K562 (cell line): ENCODE data around the gene OR51L1. TPM values are rescaled to one million over a fixed set of nuclear protein-coding genes. Genes with fewer than 3 reads are reported as not detected.

ENCODE experiments used
- ATAC-seq: fragments of 200-7000 bp; cut with Tn5 transposase; 3 replicates; pipeline ENCODE4 v1.9.1; 2020; ENCODE audit warnings: moderate library complexity
- BruUV-seq: library from RNA; stranded (reverse); fragments of 400-500 nt; replicated peaks from 2 replicates; lab custom pipeline; 2021; lab: Mats Ljungman, UMichigan
- CTCF ChIA-PET: fragments of 300-600 bp; formaldehyde crosslinking; extraction: SDS; loops from one replicate; lab custom pipeline; 2021; ENCODE audit warnings: low intra/inter-chr PET ratio; lab: Yijun Ruan, JAX
- POLR2A ChIA-PET: fragments of 300-600, 350-650 bp; sonication (Branson Sonifier 250); formaldehyde crosslinking; extraction: SDS; loops from one replicate; lab custom pipeline; 2021; ENCODE audit warnings: antibody characterized with exemption, inconsistent platforms; lab: Yijun Ruan, JAX
- DNase-seq, 4 experiments: peaks; one replicate each; pipeline versions ENCODE4 v3.0.0 to v3.0.0-alpha.2; 2011 to 2018; ENCODE audit warnings: low spot score in 3 of 4, mixed read lengths in 3 of 4; ENCODE audit errors: extremely low read depth in 1 of 4
- FAIRE-seq: peaks from 2 replicates; lab custom pipeline; 2011; peaks lifted over from hg19 to GRCh38; lab: Jason Lieb, UNC
- H2AFZ ChIP-seq: 2 replicates; pipeline ENCODE4 v1.6.0; 2011; ENCODE audit warnings: low read depth, low read length, control low read depth, inconsistent platforms
- H3K27ac ChIP-seq: fragments of 200-600 bp; 3 replicates; pipeline ENCODE4 v1.8.0; 2011; ENCODE audit warnings: low read depth, mild to moderate bottlenecking, control low read depth, inconsistent platforms, low read length, moderate library complexity, mixed read lengths; ENCODE audit errors: extremely low read depth
- H3K27me3 ChIP-seq, 2 experiments: fragments of 300-600 bp in 1 of 2; 2 replicates in 1 of 2; 3 replicates in 1 of 2; pipeline versions ENCODE4 v1.6.0 to v1.8.0; 2011; ENCODE audit warnings: inconsistent platforms in 2 of 2, low read length in 2 of 2, mild to moderate bottlenecking in 1 of 2, mixed read lengths in 1 of 2, moderate library complexity in 1 of 2; ENCODE audit not compliant: control insufficient read depth in 2 of 2, insufficient read depth in 2 of 2
- H3K36me3 ChIP-seq: fragments of 300-600 bp; 3 replicates; pipeline ENCODE4 v1.8.0; 2011; ENCODE audit warnings: mild to moderate bottlenecking, low read length, inconsistent platforms; ENCODE audit not compliant: control insufficient read depth, insufficient read depth
- H3K4me1 ChIP-seq, 2 experiments: fragments of 200-600 bp in 1 of 2; replicated peaks in 1 of 2; 2 replicates in 1 of 2; 3 replicates in 1 of 2; pipeline versions ENCODE4 v1.5.1 to v1.8.0; 2011; ENCODE audit warnings: inconsistent platforms in 2 of 2, low read length in 2 of 2, mild to moderate bottlenecking in 1 of 2, mixed read lengths in 1 of 2, moderate library complexity in 1 of 2; ENCODE audit not compliant: control insufficient read depth in 2 of 2, insufficient read depth in 2 of 2
- H3K4me2 ChIP-seq: 2 replicates; pipeline ENCODE4 v1.6.1; 2011; ENCODE audit warnings: low read length, control low read depth, inconsistent platforms, mixed read lengths; ENCODE audit not compliant: insufficient read depth
- H3K4me3 ChIP-seq: fragments of 200-600 bp; sonication (generic), shearing (Covaris generic); 2 replicates; pipeline ENCODE4 v1.5.1; 2016; ENCODE audit warnings: control low read depth, inconsistent platforms
- H3K79me2 ChIP-seq: fragments of 200-600 bp; 3 replicates; pipeline ENCODE4 v1.8.0; 2011; ENCODE audit warnings: low read length, inconsistent platforms; ENCODE audit not compliant: control insufficient read depth, insufficient read depth
- H3K9ac ChIP-seq, 2 experiments: 2 replicates each; pipeline versions ENCODE4 v1.6.0 to v1.6.1; 2011; ENCODE audit warnings: low read depth in 2 of 2, low read length in 2 of 2, control low read depth in 1 of 2, inconsistent platforms in 1 of 2, mild to moderate bottlenecking in 1 of 2, mixed read lengths in 1 of 2; ENCODE audit not compliant: insufficient read depth in 1 of 2
- H3K9me1 ChIP-seq: one replicate; pipeline ENCODE4 v1.6.0; 2011; ENCODE audit warnings: inconsistent platforms, mild to moderate bottlenecking, low read length, moderate library complexity; ENCODE audit not compliant: control insufficient read depth, insufficient read depth
- H3K9me3 ChIP-seq: replicated peaks from 2 replicates; pipeline ENCODE4 v1.5.1; 2011; ENCODE audit warnings: low read depth, low read length, inconsistent platforms; ENCODE audit not compliant: control insufficient read depth, insufficient read depth
- H4K20me1 ChIP-seq: replicated peaks from 2 replicates; pipeline ENCODE4 v1.6.1; 2011; ENCODE audit warnings: low read length, inconsistent platforms, mixed read lengths; ENCODE audit not compliant: control insufficient read depth, insufficient read depth
- ETV5 ChIP-seq: sonication (generic); formaldehyde crosslinking; IDR thresholded peaks from 2 replicates; pipeline ENCODE4 v1.4.0; 2020; ENCODE audit warnings: low read depth, mild to moderate bottlenecking, missing genetic modification reagents
- HDAC1 ChIP-seq, 2 experiments: fragments of 450-650 bp; IDR thresholded peaks; 2 replicates each; pipeline ENCODE4 v1.6.1; 2016 to 2017; ENCODE audit warnings: inconsistent platforms in 1 of 2, mild to moderate bottlenecking in 1 of 2, moderate library complexity in 1 of 2
- HEY1 ChIP-seq: fragments of 250-450 bp; sonication (Bioruptor Pico); IDR thresholded peaks from 2 replicates; pipeline ENCODE4 v1.5.0; 2020; ENCODE audit warnings: mild to moderate bottlenecking, moderate library complexity, borderline replicate concordance
- POLR2H ChIP-seq: IDR thresholded peaks from 2 replicates; pipeline ENCODE4 v1.6.1; 2016; ENCODE audit warnings: missing genetic modification characterization, low read depth, mild to moderate bottlenecking, control low read depth, missing compliant biosample characterization, moderate library complexity
- RBBP5 ChIP-seq: fragments of 200-600 bp; sonication (generic); IDR thresholded peaks from 2 replicates; pipeline ENCODE4 v1.6.1; 2012; ENCODE audit warnings: borderline replicate concordance, mild to moderate bottlenecking, low read length, control low read depth, inconsistent platforms; ENCODE audit not compliant: insufficient read depth, poor library complexity, severe bottlenecking
- WGBS: fragments of 100-300 bp; shearing (Covaris generic); methylation state at CpG from one replicate; pipeline ENCODE4 v1.1.6; 2016; ENCODE audit warnings: low coverage, mixed read lengths; ENCODE audit not compliant: insufficient coverage; ENCODE audit errors: missing lambda C conversion rate; 5-methylcytosine and 5-hydroxymethylcytosine counted together
- in situ Hi-C: fragments of 300-500 bp; cut with MboI; formaldehyde crosslinking; loops from 4 replicates; pipeline ENCODE4 v1.15.0; 2018; ENCODE audit warnings: inconsistent platforms, mixed read lengths
- intact Hi-C: fragments of 100-400 bp; cut with micrococcal nuclease; formaldehyde crosslinking; loops from 2 replicates; pipeline ENCODE4 v1.14.2; 2022
- polyA plus RNA-seq, 8 experiments: library from polyadenylated mRNA; depleted of rRNA in 4 of 8; stranded (reverse) in 5 of 8; unstranded in 3 of 8; fragments of >200 nt; fragmentation: Nextera tagmentation in 2 of 8; fragmentation: Illumina TruSeq in 1 of 8; extraction: Ambion mirVana in 2 of 8; extraction: Trizol in 1 of 8; gene quantifications; 2 replicates each; pipeline versions ENCODE4 v1.2.1 to v1.2.3, GENCODE V29; 2011 to 2014; ENCODE audit warnings: inconsistent platforms in 1 of 8, missing spikeins in 1 of 8
- total RNA-seq, 7 experiments: library from RNA; depleted of rRNA in 6 of 7; stranded (reverse); fragments of >200 nt in 6 of 7; fragmentation: Illumina TruSeq in 2 of 7; extraction: Trizol in 2 of 7; gene quantifications; 2 replicates each; pipeline versions ENCODE4 v1.2.1 to v1.2.3, GENCODE V29; 2011 to 2021; ENCODE audit warnings: low replicate concordance in 1 of 7
- TF ChIP-seq, protein P1 (sequence below): sonication (generic); formaldehyde crosslinking; IDR thresholded peaks from 2 replicates; pipeline ENCODE4 v1.8.0; 2022; ENCODE audit warnings: mild to moderate bottlenecking, low read depth, missing genetic modification reagents

Gene OR51L1
- total and polyA plus RNA-seq, 9 of the 15 experiments (the other 6 are each of a cell fraction or from before 2014, with no cell fraction given), result not detected

DNA sequence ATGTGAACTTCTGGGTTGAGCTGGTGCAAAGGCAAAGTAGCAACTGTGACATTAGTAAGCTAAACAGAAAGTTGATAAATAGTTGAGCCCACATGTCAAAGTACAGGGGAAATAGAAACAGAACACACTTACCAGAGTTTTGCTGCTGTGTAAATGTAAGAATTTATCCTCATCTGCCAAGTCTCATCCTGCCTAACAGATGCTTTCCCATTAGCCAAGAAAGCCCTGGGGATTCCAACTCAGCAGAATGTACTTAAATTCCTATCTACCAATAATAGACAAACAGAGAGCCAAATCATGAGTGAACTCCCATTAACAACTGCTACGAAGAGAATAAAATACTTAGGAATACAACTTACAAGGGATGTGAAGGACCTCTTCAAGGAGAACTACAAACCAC is 31.8 kb upstream of the OR51L1 start:
- no peaks in the 10 kb centered on the region for H4K20me1 ChIP-seq
- intact Hi-C loops (no loop called here), in situ Hi-C loops (no loop called here)
- DNase-seq (no peak), FAIRE-seq (no peak), ATAC-seq (no peak)
- ChIA-PET POLR2A (no interaction called here), CTCF (no interaction called here)
- no peak overlapping the region for H3K4me2 ChIP-seq
- 0% methylated on average over 1 of the region's 1 CpG for WGBS
- TF ChIP-seq ETV5 (CRISPR knock-in tag), result no peak
- no peak for TF ChIP-seq RBBP5
- no peak for TF ChIP-seq POLR2H (tag)
- TF ChIP-seq, protein P1, sequence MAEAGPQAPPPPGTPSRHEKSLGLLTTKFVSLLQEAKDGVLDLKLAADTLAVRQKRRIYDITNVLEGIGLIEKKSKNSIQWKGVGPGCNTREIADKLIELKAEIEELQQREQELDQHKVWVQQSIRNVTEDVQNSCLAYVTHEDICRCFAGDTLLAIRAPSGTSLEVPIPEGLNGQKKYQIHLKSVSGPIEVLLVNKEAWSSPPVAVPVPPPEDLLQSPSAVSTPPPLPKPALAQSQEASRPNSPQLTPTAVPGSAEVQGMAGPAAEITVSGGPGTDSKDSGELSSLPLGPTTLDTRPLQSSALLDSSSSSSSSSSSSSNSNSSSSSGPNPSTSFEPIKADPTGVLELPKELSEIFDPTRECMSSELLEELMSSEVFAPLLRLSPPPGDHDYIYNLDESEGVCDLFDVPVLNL, result no peak
- TF ChIP-seq HEY1 (CRISPR knock-in tag), result no peak
- no peak for TF ChIP-seq HDAC1 (IDR thresholded peaks at IDR 0.05)
- H3K4me1 ChIP-seq, result no peaks in the 10 kb centered on the region
- H2AFZ ChIP-seq, result no peak overlapping the region
- H3K4me3 ChIP-seq, result no peak overlapping the region
- no peaks in the 10 kb centered on the region; a peak in 1 of 5 replicates for H3K27me3 ChIP-seq
- no peak overlapping the region for H3K9ac ChIP-seq
- no peak overlapping the region for H3K27ac ChIP-seq
- no TSS peak for BruUV-seq
- no peaks in the 10 kb centered on the region for H3K9me3 ChIP-seq
- no peaks in the 10 kb centered on the region for H3K79me2 ChIP-seq
- H3K36me3 ChIP-seq, result no peaks in the 10 kb centered on the region
- H3K9me1 ChIP-seq, result no peaks in the 10 kb centered on the region
